ENCODE results near the gene C15orf40.

- TF ChIP-seq, protein P1, sequence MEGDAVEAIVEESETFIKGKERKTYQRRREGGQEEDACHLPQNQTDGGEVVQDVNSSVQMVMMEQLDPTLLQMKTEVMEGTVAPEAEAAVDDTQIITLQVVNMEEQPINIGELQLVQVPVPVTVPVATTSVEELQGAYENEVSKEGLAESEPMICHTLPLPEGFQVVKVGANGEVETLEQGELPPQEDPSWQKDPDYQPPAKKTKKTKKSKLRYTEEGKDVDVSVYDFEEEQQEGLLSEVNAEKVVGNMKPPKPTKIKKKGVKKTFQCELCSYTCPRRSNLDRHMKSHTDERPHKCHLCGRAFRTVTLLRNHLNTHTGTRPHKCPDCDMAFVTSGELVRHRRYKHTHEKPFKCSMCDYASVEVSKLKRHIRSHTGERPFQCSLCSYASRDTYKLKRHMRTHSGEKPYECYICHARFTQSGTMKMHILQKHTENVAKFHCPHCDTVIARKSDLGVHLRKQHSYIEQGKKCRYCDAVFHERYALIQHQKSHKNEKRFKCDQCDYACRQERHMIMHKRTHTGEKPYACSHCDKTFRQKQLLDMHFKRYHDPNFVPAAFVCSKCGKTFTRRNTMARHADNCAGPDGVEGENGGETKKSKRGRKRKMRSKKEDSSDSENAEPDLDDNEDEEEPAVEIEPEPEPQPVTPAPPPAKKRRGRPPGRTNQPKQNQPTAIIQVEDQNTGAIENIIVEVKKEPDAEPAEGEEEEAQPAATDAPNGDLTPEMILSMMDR (IDR thresholded peaks at IDR 0.05), result no peak
- no peak for TF ChIP-seq POLR2A (IDR thresholded peaks at IDR 0.05)
These were observed 52.8 kb downstream of the C15orf40 start for GRCh38 chr15:82958638-82959037.

All from testis (tissue), 2 donors.